Ishikawa (cell line): ENCODE data around the gene NR2F2.

Experiments
- CEBPB ChIP-seq: IDR thresholded peaks from 2 replicates; pipeline ENCODE4 v1.6.1; 2012
- CREB1 ChIP-seq: IDR thresholded peaks from 2 replicates; pipeline ENCODE4 v1.6.1; 2012; ENCODE audit warnings: low read depth
- EP300 ChIP-seq: IDR thresholded peaks from 2 replicates; pipeline ENCODE4 v1.6.1; 2012; ENCODE audit warnings: borderline replicate concordance
- NFIC ChIP-seq: IDR thresholded peaks from 2 replicates; pipeline ENCODE4 v1.6.1; 2012
- YY1 ChIP-seq: IDR thresholded peaks from 2 replicates; pipeline ENCODE4 v1.6.1; 2012; ENCODE audit warnings: low read depth
- TF ChIP-seq, protein P1 (sequence below): IDR thresholded peaks from 2 replicates; pipeline ENCODE4 v1.6.1; 2012; ENCODE audit warnings: low read depth, mild to moderate bottlenecking
- TF ChIP-seq, protein P2 (sequence below): IDR thresholded peaks from 2 replicates; pipeline ENCODE4 v1.6.1; 2012

DNA sequence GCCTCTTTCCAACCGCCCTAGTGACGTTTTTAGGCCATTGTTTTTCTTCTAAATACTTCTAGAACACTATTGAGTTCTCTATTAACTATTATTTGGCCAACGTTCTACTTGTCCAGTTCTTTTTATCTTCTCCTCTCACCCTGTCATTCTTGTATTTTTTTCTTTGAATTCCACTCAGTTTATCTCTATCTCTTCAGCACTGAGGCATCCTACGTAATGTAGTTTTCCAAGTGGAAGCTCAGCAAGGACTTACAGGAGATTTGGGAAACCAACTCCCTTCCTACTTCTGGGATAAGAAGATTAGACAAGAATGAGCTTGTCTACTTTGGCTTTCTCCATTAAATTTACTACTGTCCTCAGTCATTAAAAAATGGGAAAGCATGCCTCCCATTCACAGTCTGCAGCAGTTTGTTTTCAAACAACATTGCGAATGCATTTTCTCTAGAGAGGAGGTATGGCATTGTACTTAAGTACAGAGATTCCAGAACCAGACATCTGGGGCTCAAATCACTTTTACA, 21.3 kb upstream of the NR2F2 start:
- TF ChIP-seq YY1 = no peak
- TF ChIP-seq EP300 = no peak
- TF ChIP-seq CREB1 = no peak
- TF ChIP-seq, protein P1, sequence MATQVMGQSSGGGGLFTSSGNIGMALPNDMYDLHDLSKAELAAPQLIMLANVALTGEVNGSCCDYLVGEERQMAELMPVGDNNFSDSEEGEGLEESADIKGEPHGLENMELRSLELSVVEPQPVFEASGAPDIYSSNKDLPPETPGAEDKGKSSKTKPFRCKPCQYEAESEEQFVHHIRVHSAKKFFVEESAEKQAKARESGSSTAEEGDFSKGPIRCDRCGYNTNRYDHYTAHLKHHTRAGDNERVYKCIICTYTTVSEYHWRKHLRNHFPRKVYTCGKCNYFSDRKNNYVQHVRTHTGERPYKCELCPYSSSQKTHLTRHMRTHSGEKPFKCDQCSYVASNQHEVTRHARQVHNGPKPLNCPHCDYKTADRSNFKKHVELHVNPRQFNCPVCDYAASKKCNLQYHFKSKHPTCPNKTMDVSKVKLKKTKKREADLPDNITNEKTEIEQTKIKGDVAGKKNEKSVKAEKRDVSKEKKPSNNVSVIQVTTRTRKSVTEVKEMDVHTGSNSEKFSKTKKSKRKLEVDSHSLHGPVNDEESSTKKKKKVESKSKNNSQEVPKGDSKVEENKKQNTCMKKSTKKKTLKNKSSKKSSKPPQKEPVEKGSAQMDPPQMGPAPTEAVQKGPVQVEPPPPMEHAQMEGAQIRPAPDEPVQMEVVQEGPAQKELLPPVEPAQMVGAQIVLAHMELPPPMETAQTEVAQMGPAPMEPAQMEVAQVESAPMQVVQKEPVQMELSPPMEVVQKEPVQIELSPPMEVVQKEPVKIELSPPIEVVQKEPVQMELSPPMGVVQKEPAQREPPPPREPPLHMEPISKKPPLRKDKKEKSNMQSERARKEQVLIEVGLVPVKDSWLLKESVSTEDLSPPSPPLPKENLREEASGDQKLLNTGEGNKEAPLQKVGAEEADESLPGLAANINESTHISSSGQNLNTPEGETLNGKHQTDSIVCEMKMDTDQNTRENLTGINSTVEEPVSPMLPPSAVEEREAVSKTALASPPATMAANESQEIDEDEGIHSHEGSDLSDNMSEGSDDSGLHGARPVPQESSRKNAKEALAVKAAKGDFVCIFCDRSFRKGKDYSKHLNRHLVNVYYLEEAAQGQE = no peak
- no peak for TF ChIP-seq CEBPB
- TF ChIP-seq NFIC = no peak
- TF ChIP-seq, protein P2, sequence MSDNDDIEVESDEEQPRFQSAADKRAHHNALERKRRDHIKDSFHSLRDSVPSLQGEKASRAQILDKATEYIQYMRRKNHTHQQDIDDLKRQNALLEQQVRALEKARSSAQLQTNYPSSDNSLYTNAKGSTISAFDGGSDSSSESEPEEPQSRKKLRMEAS = no peak
